Measurements from ENCODE around the gene CAPN5. TPM values are rescaled to one million over a fixed set of nuclear protein-coding genes. Genes with fewer than 3 reads are reported as not detected.

CAPN5 gene
- total and polyA plus RNA-seq, 2 of the 13 experiments (the other 11 are each of a cell fraction or from before 2014, with no cell fraction given), result 0.27 to 1.2 TPM

DNA sequence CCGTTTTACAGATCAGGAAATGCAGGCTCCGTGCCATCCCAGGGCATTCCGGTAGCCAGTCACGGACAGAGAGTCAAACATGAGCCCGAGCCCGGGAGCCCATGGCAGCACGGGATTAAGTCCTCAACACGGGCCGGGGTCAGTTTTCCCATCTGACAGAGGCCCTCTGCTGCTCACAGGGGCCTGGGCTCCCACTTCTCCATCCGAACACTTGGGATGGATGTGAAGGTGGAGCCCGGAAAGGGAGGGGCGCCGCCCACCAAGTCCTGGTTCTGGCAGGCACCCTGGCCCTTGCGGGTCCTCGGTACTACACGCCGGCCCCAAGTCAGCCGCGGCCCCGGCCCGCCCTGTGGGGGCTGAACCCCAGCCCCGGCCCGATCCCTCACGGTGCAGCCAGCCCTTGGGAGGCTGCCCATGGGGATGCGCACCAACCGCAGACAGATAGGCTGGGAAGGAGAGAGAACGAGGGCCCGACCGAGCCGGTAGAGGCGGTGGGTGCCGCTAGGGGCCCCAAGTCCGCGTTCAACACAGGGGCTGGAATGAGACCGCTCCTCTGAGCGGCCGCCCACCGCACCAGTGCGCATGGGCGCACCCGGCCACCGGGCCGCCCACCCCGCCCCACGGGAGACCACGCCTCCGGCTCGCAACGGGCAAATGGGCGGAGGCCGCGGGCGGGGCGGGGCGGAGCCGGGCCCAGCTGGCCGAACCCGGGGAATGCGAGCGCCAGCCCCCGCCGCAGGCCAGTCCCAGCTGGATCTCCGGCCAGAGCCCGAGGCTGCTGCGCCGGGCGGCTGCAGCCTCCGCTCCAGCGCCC is at the start of gene CAPN5 (continued):
- TF ChIP-seq, protein P1, sequence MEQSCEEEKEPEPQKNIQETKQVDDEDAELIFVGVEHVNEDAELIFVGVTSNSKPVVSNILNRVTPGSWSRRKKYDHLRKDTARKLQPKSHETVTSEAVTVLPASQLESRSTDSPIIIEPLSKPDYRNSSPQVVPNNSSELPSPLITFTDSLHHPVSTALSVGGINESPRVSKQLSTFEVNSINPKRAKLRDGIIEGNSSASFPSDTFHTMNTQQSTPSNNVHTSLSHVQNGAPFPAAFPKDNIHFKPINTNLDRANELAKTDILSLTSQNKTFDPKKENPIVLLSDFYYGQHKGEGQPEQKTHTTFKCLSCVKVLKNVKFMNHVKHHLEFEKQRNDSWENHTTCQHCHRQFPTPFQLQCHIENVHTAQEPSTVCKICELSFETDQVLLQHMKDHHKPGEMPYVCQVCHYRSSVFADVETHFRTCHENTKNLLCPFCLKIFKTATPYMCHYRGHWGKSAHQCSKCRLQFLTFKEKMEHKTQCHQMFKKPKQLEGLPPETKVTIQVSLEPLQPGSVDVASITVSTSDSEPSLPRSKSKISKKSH (CRISPR knock-in tag; IDR thresholded peaks at IDR 0.05; ENCODE audit: borderline replicate concordance), result peak; percentile 68
- TF ChIP-seq, protein P2, sequence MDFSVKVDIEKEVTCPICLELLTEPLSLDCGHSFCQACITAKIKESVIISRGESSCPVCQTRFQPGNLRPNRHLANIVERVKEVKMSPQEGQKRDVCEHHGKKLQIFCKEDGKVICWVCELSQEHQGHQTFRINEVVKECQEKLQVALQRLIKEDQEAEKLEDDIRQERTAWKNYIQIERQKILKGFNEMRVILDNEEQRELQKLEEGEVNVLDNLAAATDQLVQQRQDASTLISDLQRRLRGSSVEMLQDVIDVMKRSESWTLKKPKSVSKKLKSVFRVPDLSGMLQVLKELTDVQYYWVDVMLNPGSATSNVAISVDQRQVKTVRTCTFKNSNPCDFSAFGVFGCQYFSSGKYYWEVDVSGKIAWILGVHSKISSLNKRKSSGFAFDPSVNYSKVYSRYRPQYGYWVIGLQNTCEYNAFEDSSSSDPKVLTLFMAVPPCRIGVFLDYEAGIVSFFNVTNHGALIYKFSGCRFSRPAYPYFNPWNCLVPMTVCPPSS (IDR thresholded peaks at IDR 0.05), result no peak
- TF ChIP-seq ZNF232 (CRISPR knock-in tag; IDR thresholded peaks at IDR 0.05; ENCODE audit: borderline replicate concordance) (no peak), AGO2 (optimal IDR thresholded peaks at IDR 0.05; ENCODE audit: low read depth, low read length) (peak; percentile 28), MTA1 (CRISPR knock-in tag; IDR thresholded peaks at IDR 0.05; ENCODE audit: borderline replicate concordance) (0 out of 2 replicates have a peak, but pooled peaks have one; percentile 29), PRPF4 (IDR thresholded peaks at IDR 0.05; ENCODE audit: low read depth, low read length, poor library complexity, severe bottlenecking) (no peak), ELF3 (CRISPR knock-in tag; IDR thresholded peaks at IDR 0.05) (no peak), ZNF547 (CRISPR knock-in tag; IDR thresholded peaks at IDR 0.05) (peak; percentile 73), KDM4B (CRISPR knock-in tag; IDR thresholded peaks at IDR 0.05) (peak; percentile 33; the same call in 1 of the 2 replicates), ZKSCAN1 (IDR thresholded peaks at IDR 0.05; ENCODE audit: low read length) (no peak), ARID2 (CRISPR knock-in tag; IDR thresholded peaks at IDR 0.05; ENCODE audit: borderline replicate concordance) (0 out of 2 replicates have a peak, but pooled peaks have one; percentile 46), SALL1 (CRISPR knock-in tag; IDR thresholded peaks at IDR 0.05) (peak; percentile 37), ZNF83 (CRISPR knock-in tag; IDR thresholded peaks at IDR 0.05; ENCODE audit: borderline replicate concordance) (peak; percentile 16; the same call in 1 of the 2 replicates), ZNF839 (CRISPR knock-in tag; IDR thresholded peaks at IDR 0.05; ENCODE audit: borderline replicate concordance) (no peak), KDM2A (CRISPR knock-in tag; IDR thresholded peaks at IDR 0.05; ENCODE audit: borderline replicate concordance, low read depth) (peak; percentile 52; the same call in 1 of the 2 replicates), GATAD1 (CRISPR knock-in tag; IDR thresholded peaks at IDR 0.05) (peak; percentile 4; the same call in 1 of the 2 replicates)
- TF ChIP-seq, protein P3, sequence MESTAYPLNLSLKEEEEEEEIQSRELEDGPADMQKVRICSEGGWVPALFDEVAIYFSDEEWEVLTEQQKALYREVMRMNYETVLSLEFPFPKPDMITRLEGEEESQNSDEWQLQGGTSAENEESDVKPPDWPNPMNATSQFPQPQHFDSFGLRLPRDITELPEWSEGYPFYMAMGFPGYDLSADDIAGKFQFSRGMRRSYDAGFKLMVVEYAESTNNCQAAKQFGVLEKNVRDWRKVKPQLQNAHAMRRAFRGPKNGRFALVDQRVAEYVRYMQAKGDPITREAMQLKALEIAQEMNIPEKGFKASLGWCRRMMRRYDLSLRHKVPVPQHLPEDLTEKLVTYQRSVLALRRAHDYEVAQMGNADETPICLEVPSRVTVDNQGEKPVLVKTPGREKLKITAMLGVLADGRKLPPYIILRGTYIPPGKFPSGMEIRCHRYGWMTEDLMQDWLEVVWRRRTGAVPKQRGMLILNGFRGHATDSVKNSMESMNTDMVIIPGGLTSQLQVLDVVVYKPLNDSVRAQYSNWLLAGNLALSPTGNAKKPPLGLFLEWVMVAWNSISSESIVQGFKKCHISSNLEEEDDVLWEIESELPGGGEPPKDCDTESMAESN (CRISPR knock-in tag; conservative IDR thresholded peaks at IDR 0.05), result peak; percentile 78
- TF ChIP-seq, protein P4, sequence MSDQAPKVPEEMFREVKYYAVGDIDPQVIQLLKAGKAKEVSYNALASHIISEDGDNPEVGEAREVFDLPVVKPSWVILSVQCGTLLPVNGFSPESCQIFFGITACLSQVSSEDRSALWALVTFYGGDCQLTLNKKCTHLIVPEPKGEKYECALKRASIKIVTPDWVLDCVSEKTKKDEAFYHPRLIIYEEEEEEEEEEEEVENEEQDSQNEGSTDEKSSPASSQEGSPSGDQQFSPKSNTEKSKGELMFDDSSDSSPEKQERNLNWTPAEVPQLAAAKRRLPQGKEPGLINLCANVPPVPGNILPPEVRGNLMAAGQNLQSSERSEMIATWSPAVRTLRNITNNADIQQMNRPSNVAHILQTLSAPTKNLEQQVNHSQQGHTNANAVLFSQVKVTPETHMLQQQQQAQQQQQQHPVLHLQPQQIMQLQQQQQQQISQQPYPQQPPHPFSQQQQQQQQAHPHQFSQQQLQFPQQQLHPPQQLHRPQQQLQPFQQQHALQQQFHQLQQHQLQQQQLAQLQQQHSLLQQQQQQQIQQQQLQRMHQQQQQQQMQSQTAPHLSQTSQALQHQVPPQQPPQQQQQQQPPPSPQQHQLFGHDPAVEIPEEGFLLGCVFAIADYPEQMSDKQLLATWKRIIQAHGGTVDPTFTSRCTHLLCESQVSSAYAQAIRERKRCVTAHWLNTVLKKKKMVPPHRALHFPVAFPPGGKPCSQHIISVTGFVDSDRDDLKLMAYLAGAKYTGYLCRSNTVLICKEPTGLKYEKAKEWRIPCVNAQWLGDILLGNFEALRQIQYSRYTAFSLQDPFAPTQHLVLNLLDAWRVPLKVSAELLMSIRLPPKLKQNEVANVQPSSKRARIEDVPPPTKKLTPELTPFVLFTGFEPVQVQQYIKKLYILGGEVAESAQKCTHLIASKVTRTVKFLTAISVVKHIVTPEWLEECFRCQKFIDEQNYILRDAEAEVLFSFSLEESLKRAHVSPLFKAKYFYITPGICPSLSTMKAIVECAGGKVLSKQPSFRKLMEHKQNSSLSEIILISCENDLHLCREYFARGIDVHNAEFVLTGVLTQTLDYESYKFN (CRISPR knock-in tag; conservative IDR thresholded peaks at IDR 0.05), result peak; percentile 34; the same call in 1 of the 2 replicates
- TF ChIP-seq, protein P5, sequence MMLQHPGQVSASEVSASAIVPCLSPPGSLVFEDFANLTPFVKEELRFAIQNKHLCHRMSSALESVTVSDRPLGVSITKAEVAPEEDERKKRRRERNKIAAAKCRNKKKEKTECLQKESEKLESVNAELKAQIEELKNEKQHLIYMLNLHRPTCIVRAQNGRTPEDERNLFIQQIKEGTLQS (CRISPR knock-in tag; IDR thresholded peaks at IDR 0.05), result no peak
- TF ChIP-seq, protein P6, sequence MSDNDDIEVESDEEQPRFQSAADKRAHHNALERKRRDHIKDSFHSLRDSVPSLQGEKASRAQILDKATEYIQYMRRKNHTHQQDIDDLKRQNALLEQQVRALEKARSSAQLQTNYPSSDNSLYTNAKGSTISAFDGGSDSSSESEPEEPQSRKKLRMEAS (IDR thresholded peaks at IDR 0.05), result 0 out of 2 replicates have a peak, but pooled peaks have one; percentile 7

Measured in HepG2 (cell line).